ENCODE results near the gene NKX2-4. TPM values are rescaled to one million over a fixed set of nuclear protein-coding genes. Genes with fewer than 3 reads are reported as not detected.

NKX2-4 gene
- polyA plus RNA-seq, 1 of the 3 experiments (the other 2 are of a cell fraction), result not detected

- ChIA-PET POLR2A (no interaction called here), CTCF (interaction anchor here (2.0 kb wide), 1 partner anchor 136 kb away, joined by 7 read pairs; no protein-coding TSS in a partner anchor)
- 95% methylated on average over 2 of the region's 2 CpGs for WGBS (ENCODE audit: low lambda C conversion rate)
- H2AFZ ChIP-seq (ENCODE audit: low read depth), result no peak overlapping the region
- H3K9me2 ChIP-seq, result 0 out of 2 replicates have a peak, but pooled peaks cover 3% of the 10 kb centered on the region
- H3K27me3 ChIP-seq (ENCODE audit: insufficient read depth), result no peaks in the 10 kb centered on the region
- peaks cover 4% of the 10 kb centered on the region for H3F3A ChIP-seq (replicated peaks; ENCODE audit: insufficient read depth)
- H3K79me2 ChIP-seq (ENCODE audit: insufficient read depth), result peaks cover 57% of the 10 kb centered on the region; the same call in 1 of the 2 replicates
- no peak overlapping the region for H3K4me3 ChIP-seq (ENCODE audit: low read depth in 2 of 2, low read length in 1 of 2)
- H3K36me3 ChIP-seq (replicated peaks in 1 of 2; ENCODE audit: control insufficient read depth in 1 of 2, insufficient read depth in 2 of 2, low read length in 1 of 2), result peaks cover 38 to 68% of the 10 kb centered on the region in 2 experiments
- H3K9ac ChIP-seq, result no peak overlapping the region
- no peak overlapping the region for H3K4me2 ChIP-seq
- no peak overlapping the region for H3K27ac ChIP-seq (ENCODE audit: low read depth in 2 of 2, low read length in 1 of 2)
- peaks cover 11% of the 10 kb centered on the region for H4K20me1 ChIP-seq (ENCODE audit: insufficient read depth)
- no peak for DNase-seq
- no peaks in the 10 kb centered on the region for H3K9me3 ChIP-seq
- no peaks in the 10 kb centered on the region; a peak in 1 of 4 replicates for H3K4me1 ChIP-seq (ENCODE audit: control insufficient read depth in 1 of 2, insufficient read depth in 2 of 2, low read depth in 1 of 2, low read length in 1 of 2)
- no peak for TF ChIP-seq TCF12 (IDR thresholded peaks at IDR 0.05)
- TF ChIP-seq, protein P1, sequence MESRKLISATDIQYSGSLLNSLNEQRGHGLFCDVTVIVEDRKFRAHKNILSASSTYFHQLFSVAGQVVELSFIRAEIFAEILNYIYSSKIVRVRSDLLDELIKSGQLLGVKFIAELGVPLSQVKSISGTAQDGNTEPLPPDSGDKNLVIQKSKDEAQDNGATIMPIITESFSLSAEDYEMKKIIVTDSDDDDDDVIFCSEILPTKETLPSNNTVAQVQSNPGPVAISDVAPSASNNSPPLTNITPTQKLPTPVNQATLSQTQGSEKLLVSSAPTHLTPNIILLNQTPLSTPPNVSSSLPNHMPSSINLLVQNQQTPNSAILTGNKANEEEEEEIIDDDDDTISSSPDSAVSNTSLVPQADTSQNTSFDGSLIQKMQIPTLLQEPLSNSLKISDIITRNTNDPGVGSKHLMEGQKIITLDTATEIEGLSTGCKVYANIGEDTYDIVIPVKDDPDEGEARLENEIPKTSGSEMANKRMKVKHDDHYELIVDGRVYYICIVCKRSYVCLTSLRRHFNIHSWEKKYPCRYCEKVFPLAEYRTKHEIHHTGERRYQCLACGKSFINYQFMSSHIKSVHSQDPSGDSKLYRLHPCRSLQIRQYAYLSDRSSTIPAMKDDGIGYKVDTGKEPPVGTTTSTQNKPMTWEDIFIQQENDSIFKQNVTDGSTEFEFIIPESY (IDR thresholded peaks at IDR 0.05; ENCODE audit: borderline replicate concordance, low read depth), result no peak
- TF ChIP-seq, protein P2, sequence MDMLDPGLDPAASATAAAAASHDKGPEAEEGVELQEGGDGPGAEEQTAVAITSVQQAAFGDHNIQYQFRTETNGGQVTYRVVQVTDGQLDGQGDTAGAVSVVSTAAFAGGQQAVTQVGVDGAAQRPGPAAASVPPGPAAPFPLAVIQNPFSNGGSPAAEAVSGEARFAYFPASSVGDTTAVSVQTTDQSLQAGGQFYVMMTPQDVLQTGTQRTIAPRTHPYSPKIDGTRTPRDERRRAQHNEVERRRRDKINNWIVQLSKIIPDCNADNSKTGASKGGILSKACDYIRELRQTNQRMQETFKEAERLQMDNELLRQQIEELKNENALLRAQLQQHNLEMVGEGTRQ (IDR thresholded peaks at IDR 0.05; ENCODE audit: borderline replicate concordance, low read depth, low read length), result no peak
- no peak for TF ChIP-seq GABPA (IDR thresholded peaks at IDR 0.05; ENCODE audit: low read depth)
- no peak for TF ChIP-seq TAF1 (IDR thresholded peaks at IDR 0.05; ENCODE audit: borderline replicate concordance, low read depth, low read length)
- no peak for TF ChIP-seq RAD21 (IDR thresholded peaks at IDR 0.05; ENCODE audit: low read length)
- TF ChIP-seq MXI1 (IDR thresholded peaks at IDR 0.05; ENCODE audit: low read depth, low read length), result no peak
- no peak for TF ChIP-seq ELF1 (IDR thresholded peaks at IDR 0.05)
- TF ChIP-seq YY1 (IDR thresholded peaks at IDR 0.05; ENCODE audit: low read depth), result no peak
- no peak for TF ChIP-seq POLR2AphosphoS5 (IDR thresholded peaks at IDR 0.05; ENCODE audit: low read depth, low read length)
- TF ChIP-seq RFX5 (IDR thresholded peaks at IDR 0.05; ENCODE audit: low read length), result no peak
- no peak for TF ChIP-seq SIN3A (IDR thresholded peaks at IDR 0.05; ENCODE audit: borderline replicate concordance, low read depth, low read length)
- TF ChIP-seq, protein P3, sequence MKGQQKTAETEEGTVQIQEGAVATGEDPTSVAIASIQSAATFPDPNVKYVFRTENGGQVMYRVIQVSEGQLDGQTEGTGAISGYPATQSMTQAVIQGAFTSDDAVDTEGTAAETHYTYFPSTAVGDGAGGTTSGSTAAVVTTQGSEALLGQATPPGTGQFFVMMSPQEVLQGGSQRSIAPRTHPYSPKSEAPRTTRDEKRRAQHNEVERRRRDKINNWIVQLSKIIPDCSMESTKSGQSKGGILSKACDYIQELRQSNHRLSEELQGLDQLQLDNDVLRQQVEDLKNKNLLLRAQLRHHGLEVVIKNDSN (IDR thresholded peaks at IDR 0.05; ENCODE audit: borderline replicate concordance, low read depth), result no peak
- TF ChIP-seq FOXM1 (IDR thresholded peaks at IDR 0.05; ENCODE audit: low read depth), result no peak
- TF ChIP-seq RCOR1 (IDR thresholded peaks at IDR 0.05; ENCODE audit: low read length), result no peak
- TF ChIP-seq IRF3 (IDR thresholded peaks at IDR 0.05; ENCODE audit: low read depth, low read length), result no peak
- TF ChIP-seq NFIC (IDR thresholded peaks at IDR 0.05; ENCODE audit: borderline replicate concordance), result no peak
- no peak for TF ChIP-seq GATA2 (CRISPR knock-in tag; IDR thresholded peaks at IDR 0.05)
- no peak for TF ChIP-seq JUND (IDR thresholded peaks at IDR 0.05)
- no peak for TF ChIP-seq TEAD4 (IDR thresholded peaks at IDR 0.05; ENCODE audit: borderline replicate concordance, insufficient read depth)
Measured at GRCh38 chr20:21372016-21372415, 25.3 kb downstream of the NKX2-4 start.
